Measurements from ENCODE around the gene KLHL15.
"Not testable (repeated sequence)": the region's sequence is repeated elsewhere in the genome, so short reads cannot be mapped to it uniquely, and the experiment has no call there.

Gene KLHL15

GRCh38 chrX:24017674-24018073 lies 9.3 kb downstream of the KLHL15 start:
- DNase-seq, result no peak

- no peak for DNase-seq
Measured at GRCh38 chrX:24014388-24015018, 12.5 kb downstream of the KLHL15 start.

- DNase-seq, result no peak
Measured at GRCh38 chrX:24012266-24012665, 14.7 kb downstream of the KLHL15 start.

- DNase-seq, result no peak
Measured at GRCh38 chrX:24005867-24006266, 21.1 kb downstream of the KLHL15 start.

GRCh38 chrX:24005028-24005427 lies 22.0 kb downstream of the KLHL15 start:
- no peak for DNase-seq

- DNase-seq, result no peak
Measured at GRCh38 chrX:24002792-24003191, 24.2 kb downstream of the KLHL15 start.

- no peak for DNase-seq
Measured at GRCh38 chrX:24002167-24002566, 24.8 kb downstream of the KLHL15 start.

GRCh38 chrX:23999671-24000070 lies 27.3 kb downstream of the KLHL15 start:
- DNase-seq, result no peak

GRCh38 chrX:23993012-23993633 lies 33.9 kb downstream of the KLHL15 start:
- DNase-seq, result no peak

GRCh38 chrX:23992431-23992830 lies 34.6 kb downstream of the KLHL15 start:
- DNase-seq, result no peak

GRCh38 chrX:23990455-23990854 lies 36.5 kb downstream of the KLHL15 start:
- DNase-seq, result no peak

GRCh38 chrX:23989689-23990088 lies 37.3 kb downstream of the KLHL15 start:
- no peak for DNase-seq

- DNase-seq, result no peak
Measured at GRCh38 chrX:23982891-23983290, 44.1 kb downstream of the KLHL15 start.

- DNase-seq, result no peak
Measured at GRCh38 chrX:23981711-23982110, 45.3 kb downstream of the KLHL15 start.

- no peak for DNase-seq
Measured at GRCh38 chrX:23981222-23981621, 45.8 kb downstream of the KLHL15 start.

GRCh38 chrX:23980011-23980441 lies 47.0 kb downstream of the KLHL15 start:
- DNase-seq, result no peak

- peak; percentile 27 for DNase-seq
Measured at GRCh38 chrX:23978491-23978890, 48.5 kb downstream of the KLHL15 start.

- not testable (repeated sequence) for DNase-seq
Measured at GRCh38 chrX:23965630-23966029, 61.4 kb downstream of the KLHL15 start.

GRCh38 chrX:23964191-23964590 lies 62.8 kb downstream of the KLHL15 start:
- DNase-seq, result no peak

- DNase-seq, result no peak
Measured at GRCh38 chrX:23959781-23960180, 67.2 kb downstream of the KLHL15 start.

- no peak for DNase-seq
Measured at GRCh38 chrX:23954396-23954795, 72.6 kb downstream of the KLHL15 start.

- DNase-seq, result no peak
Measured at GRCh38 chrX:23953908-23954269, 73.1 kb downstream of the KLHL15 start.

- no peak for DNase-seq
Measured at GRCh38 chrX:23952984-23953907, 73.7 kb downstream of the KLHL15 start.

GRCh38 chrX:23952391-23952790 lies 74.6 kb downstream of the KLHL15 start:
- DNase-seq, result no peak
